ENCODE data around the gene H6PD. TPM values are rescaled to one million over a fixed set of nuclear protein-coding genes. Genes with fewer than 3 reads are reported as not detected.
A peak's percentile ranks its signal among the peaks of the same experiment; 100 is the strongest.

Gene H6PD
- total RNA-seq, 2 experiments from 2014 or later: 9.7 to 10.2 TPM

DNA sequence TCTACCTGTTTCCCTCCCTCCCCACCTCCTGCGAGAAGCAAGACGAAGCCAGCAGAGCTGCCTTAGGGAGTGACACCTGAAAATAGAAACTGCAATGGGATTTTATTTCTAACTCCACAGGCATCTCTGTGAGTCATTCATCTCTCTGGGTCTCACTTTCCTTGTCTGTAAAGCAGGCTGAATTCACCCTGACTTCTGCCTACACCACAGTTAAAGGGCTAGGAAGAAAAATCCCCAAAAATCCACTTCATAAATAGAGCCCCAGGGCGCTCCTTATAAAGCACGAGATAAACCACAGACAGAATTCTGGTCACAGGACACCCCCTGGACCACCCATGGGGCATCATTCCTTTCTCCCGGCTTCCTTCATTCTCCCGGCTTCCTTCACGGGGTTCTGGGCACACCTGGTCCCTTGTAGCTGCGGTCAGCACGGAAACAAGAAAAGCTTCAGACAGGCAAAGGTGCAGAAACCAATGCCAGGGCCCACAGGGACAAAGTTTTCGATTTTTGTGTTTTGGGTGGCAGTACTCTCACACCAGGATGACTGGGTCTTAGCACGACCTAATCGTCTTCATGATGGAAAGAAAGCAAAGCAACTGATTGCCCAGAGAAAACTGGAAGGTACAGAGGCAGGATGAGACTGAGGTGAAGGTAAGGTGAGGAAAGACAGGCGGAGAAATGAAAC lies 2.8 kb upstream of the H6PD start:
- Mint-ChIP-seq H3K4me1 (ENCODE audit: low read depth) (peaks cover 13% of the 10 kb centered on the region), H3K9me3 (ENCODE audit: insufficient read depth) (no peaks in the 10 kb centered on the region), H3K27me3 (ENCODE audit: low read depth) (peaks cover 4% of the 10 kb centered on the region), H3K4me3 (no peak overlapping the region), H3K27ac (no peak overlapping the region), H3K36me3 (ENCODE audit: low read depth) (peaks cover 3% of the 10 kb centered on the region)
- no peak for DNase-seq
- ChIA-PET POLR2A (interaction anchor here (0.6 kb wide), 1 partner anchor 135 kb away, joined by 3 read pairs; no protein-coding TSS in a partner anchor), CTCF (interaction anchor here (0.8 kb wide), 1 partner anchor 177 kb away, joined by 3 read pairs; no protein-coding TSS in a partner anchor)
- ATAC-seq: no peak

DNA sequence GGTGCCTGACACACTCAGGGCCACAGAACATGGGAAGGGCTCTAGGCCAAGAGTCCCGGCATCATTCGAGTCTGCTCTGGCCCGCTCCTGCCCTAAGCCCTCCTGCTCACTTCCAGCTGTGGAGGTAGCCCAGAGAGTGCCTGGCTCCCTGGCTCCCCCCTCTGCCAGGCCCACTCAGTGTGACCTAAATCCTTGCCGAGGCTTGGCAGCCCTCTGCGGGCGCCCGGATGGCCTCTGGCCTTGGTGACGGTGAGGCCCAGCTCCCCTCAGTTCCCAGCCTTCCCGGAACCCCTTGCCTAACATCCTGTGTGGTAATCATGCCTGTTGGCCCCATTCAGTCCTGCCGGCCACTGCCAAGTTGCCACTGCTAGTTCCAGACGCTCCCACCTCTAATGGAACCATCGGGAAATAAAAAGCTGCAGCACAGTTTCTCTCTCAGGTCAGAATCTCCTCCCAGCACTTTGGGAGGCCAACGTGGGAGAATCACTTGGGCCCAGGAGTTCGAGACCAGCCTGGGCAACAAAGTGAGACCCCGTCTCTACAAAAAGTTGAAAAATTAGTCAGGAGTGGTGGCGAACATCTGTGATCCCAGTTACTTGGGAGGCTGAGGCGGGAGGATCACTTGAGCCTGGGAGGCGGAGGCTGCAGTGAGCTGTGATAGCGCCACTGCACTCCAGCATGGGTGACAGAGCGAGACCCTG lies 1.2 kb upstream of the H6PD start:
- DNase-seq: no peak
- peaks cover 4% of the 10 kb centered on the region for H3K27me3 Mint-ChIP-seq (ENCODE audit: low read depth)
- no peak overlapping the region for H3K4me3 Mint-ChIP-seq
- ChIA-PET CTCF (interaction anchor here (1.2 to 2.9 kb wide), 6 partner anchors 10 to 258 kb away, joined by 3 to 18 read pairs (median 5); no protein-coding TSS in a partner anchor), POLR2A (interaction anchor here (0.6 to 2.6 kb wide), 2 partner anchors 11 to 17 kb away, joined by 3 to 17 read pairs; no protein-coding TSS in a partner anchor)
- H3K4me1 Mint-ChIP-seq (ENCODE audit: low read depth): peaks cover 22% of the 10 kb centered on the region
- ATAC-seq: no peak
- no peaks in the 10 kb centered on the region for H3K9me3 Mint-ChIP-seq (ENCODE audit: insufficient read depth)
- H3K27ac Mint-ChIP-seq: no peak overlapping the region
- peaks cover 8% of the 10 kb centered on the region for H3K36me3 Mint-ChIP-seq (ENCODE audit: low read depth)

DNA sequence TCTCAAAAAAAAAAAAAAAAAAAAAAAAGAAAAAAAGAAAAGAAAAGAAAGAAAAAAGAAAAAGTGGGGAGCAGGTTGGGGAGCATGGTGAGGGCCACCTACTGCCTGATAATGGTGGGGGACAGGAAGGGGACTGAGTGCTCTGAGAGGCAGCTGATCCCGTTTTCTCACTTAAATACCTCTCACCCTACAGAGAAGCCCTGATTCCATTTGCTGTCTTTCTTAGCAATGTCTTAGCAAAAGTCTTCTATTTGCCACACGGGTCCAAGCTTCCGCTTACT lies 692 bp upstream of the H6PD start:
- no peak for ATAC-seq
- peaks cover 8% of the 10 kb centered on the region for H3K36me3 Mint-ChIP-seq (ENCODE audit: low read depth)
- H3K4me3 Mint-ChIP-seq: peak overlapping the region; percentile 87
- H3K27me3 Mint-ChIP-seq (ENCODE audit: low read depth): peaks cover 2% of the 10 kb centered on the region
- H3K4me1 Mint-ChIP-seq (ENCODE audit: low read depth): peaks cover 26% of the 10 kb centered on the region
- H3K27ac Mint-ChIP-seq: peak overlapping the region; percentile 94
- H3K9me3 Mint-ChIP-seq (ENCODE audit: insufficient read depth): no peaks in the 10 kb centered on the region
- POLR2A ChIA-PET: interaction anchor here (0.5 to 2.6 kb wide), 3 partner anchors 11 to 119 kb away, joined by 3 to 17 read pairs (median 3); no protein-coding TSS in a partner anchor
- no peak for DNase-seq
- CTCF ChIA-PET: interaction anchor here (1.0 to 2.9 kb wide), 7 partner anchors 10 to 258 kb away, joined by 3 to 18 read pairs (median 5); no protein-coding TSS in a partner anchor

DNA sequence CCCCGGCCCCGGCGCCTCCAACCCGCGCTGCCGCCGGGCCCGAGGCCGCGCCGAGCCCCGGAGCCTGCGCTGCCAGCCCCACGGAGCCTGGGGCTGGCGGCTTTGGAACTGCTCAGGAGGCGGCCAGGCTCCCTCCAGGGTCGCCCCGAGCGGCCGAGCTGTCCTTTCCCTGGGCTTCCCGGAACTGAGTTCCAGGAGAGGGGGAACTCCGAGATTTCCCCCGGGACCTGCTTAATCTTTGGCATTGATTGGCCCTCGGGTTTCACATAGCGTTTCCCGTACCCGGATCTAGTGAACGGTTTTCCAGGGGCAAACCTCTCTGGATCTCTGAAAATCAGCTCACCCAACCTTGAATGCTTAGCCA lies 504 bp downstream of the H6PD start:
- Mint-ChIP-seq H3K4me1 (ENCODE audit: low read depth) (peaks cover 37% of the 10 kb centered on the region), H3K27ac (peak overlapping the region; percentile 84), H3K4me3 (peak overlapping the region; percentile 84), H3K27me3 (ENCODE audit: low read depth) (no peaks in the 10 kb centered on the region), H3K9me3 (ENCODE audit: insufficient read depth) (no peaks in the 10 kb centered on the region), H3K36me3 (ENCODE audit: low read depth) (peaks cover 8% of the 10 kb centered on the region)
- ChIA-PET CTCF (interaction anchor here (0.6 to 2.9 kb wide), 9 partner anchors 9 to 257 kb away, joined by 3 to 18 read pairs (median 4); no protein-coding TSS in a partner anchor), POLR2A (interaction anchor here (0.6 to 2.6 kb wide), 2 partner anchors 10 to 532 kb away, joined by 3 to 17 read pairs; no protein-coding TSS in a partner anchor)
- no peak for ATAC-seq
- no peak for DNase-seq

DNA sequence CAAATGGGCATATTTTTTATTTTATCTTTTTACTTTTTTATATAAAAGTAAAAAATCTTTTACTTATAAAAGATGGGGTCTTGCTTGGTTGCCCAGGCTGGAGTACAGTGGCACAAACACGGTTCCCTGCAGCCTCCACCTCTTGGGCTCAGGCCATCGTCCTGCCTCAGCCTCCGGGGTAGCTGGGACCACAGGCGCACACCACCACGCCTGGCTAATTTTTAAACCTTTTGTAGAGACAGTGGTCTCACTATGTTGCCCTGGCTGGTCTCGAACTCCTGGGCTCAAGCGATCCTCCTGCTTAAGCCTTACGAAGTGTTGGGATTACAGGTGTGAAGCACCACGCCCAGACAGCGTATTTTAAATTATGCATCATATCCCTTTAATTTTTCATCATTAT lies 986 bp downstream of the H6PD start:
- H3K27me3 Mint-ChIP-seq (ENCODE audit: low read depth): no peaks in the 10 kb centered on the region
- no peak for ATAC-seq
- H3K4me1 Mint-ChIP-seq (ENCODE audit: low read depth): peaks cover 42% of the 10 kb centered on the region
- DNase-seq: no peak
- H3K27ac Mint-ChIP-seq: peak overlapping the region; percentile 84
- ChIA-PET POLR2A (interaction anchor here (0.6 to 2.6 kb wide), 2 partner anchors 9 to 532 kb away, joined by 3 to 17 read pairs; no protein-coding TSS in a partner anchor), CTCF (interaction anchor here (1.2 to 2.9 kb wide), 3 partner anchors 9 to 17 kb away, joined by 4 to 18 read pairs (median 4); no protein-coding TSS in a partner anchor)
- peak overlapping the region; percentile 84 for H3K4me3 Mint-ChIP-seq
- H3K9me3 Mint-ChIP-seq (ENCODE audit: insufficient read depth): no peaks in the 10 kb centered on the region
- H3K36me3 Mint-ChIP-seq (ENCODE audit: low read depth): peaks cover 8% of the 10 kb centered on the region

DNA sequence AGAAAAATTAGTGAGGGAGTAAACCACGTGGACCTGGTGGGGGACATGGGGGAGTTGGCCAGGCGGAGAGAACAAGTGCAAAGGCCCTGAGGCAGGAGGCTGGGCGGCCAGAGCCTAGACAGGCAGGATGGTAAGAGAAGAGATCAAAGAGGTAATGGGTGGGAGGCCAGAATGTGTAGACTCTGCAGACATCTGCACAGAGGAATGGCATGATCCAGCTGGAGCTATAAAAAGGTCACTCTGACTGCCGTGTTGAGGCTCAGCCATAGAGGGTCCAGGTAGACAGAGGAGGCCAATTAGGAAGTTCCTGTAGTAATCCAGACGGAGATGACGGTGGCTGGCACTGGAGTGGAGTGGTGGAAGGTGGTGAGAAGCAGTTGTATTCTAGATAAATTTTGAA lies 3.6 kb downstream of the H6PD start:
- Mint-ChIP-seq H3K27me3 (ENCODE audit: low read depth) (no peaks in the 10 kb centered on the region), H3K27ac (no peak overlapping the region), H3K36me3 (ENCODE audit: low read depth) (peaks cover 8% of the 10 kb centered on the region), H3K4me3 (no peak overlapping the region), H3K9me3 (ENCODE audit: insufficient read depth) (no peaks in the 10 kb centered on the region), H3K4me1 (ENCODE audit: low read depth) (peaks cover 57% of the 10 kb centered on the region)
- DNase-seq (no peak), ATAC-seq (no peak)
- ChIA-PET CTCF (interaction anchor here (0.9 kb wide), 1 partner anchor 116 kb away, joined by 3 read pairs; no protein-coding TSS in a partner anchor), POLR2A (no interaction called here)

DNA sequence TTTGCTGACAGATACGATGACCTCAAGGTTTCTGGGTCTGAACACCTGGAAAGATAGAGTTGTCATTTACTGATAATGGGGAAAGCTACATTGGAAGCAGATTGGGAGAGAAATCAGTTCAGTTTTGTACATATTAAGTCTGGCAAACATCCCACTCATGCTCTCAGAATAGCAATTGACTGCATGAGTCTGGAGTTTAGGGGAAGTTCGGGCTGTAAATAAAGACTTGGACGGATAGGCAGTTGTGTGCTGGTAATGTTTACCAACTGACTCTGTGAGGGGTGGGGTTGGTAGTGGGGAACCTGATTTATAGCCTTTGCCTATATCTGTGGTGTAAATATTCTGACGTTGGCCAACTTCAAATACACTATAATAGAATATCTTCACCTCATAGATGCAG lies 4.0 kb downstream of the H6PD start:
- ChIA-PET CTCF (interaction anchor here (1.9 kb wide), 2 partner anchors 11 to 97 kb away, joined by 4 to 7 read pairs; no protein-coding TSS in a partner anchor), POLR2A (no interaction called here)
- Mint-ChIP-seq H3K4me3 (no peak overlapping the region), H3K27me3 (ENCODE audit: low read depth) (no peaks in the 10 kb centered on the region), H3K27ac (no peak overlapping the region), H3K36me3 (ENCODE audit: low read depth) (peaks cover 8% of the 10 kb centered on the region), H3K4me1 (ENCODE audit: low read depth) (peaks cover 62% of the 10 kb centered on the region), H3K9me3 (ENCODE audit: insufficient read depth) (no peaks in the 10 kb centered on the region)
- no peak for DNase-seq
- no peak for ATAC-seq

DNA sequence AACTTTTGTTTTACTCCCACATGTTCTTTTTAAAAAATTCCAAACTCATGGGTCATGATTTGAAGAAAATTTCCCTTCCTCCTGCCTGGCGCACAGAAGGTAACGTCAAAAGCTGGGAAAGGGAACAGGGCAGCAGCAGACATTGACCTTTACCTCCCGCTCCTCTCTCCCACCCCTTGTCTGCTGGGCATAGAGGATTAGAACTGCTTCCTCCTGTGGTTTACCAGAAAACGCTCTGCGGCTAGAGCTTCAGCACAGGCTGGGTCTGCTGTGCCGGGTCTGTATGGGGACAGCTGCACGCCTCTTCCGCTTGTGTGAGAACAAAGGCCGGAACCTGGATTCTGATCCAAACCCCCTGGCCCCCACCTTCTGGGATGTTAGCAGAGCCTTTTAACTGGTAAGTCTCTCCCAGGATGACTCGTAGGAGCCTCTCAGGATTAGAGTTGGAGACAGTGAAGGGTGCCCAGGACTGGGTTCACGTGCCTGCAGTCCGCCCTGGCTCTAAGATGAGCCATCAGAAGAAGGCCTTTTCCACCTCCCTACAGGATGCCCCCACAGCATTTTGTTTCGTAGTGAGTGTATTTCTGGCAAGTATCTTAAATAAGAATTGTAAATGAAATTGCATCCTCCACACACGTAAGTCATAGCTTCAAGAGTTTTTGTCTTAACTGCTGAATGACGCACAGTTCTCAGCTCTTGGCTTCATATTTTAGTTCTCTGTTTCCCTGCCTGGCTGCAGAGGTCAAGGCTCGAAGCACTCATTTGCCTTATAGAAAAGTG lies 5.2 kb downstream of the H6PD start:
- H3K9me3 Mint-ChIP-seq (ENCODE audit: insufficient read depth): no peaks in the 10 kb centered on the region
- POLR2A ChIA-PET: interaction anchor here (0.7 kb wide), 1 partner anchor 361 kb away, joined by 3 read pairs; the partner anchor contains the start of gene ENO1
- H3K4me3 Mint-ChIP-seq: peak overlapping the region; percentile 29
- CTCF ChIA-PET: interaction anchor here (0.7 to 1.9 kb wide), 6 partner anchors 10 to 251 kb away, joined by 3 to 7 read pairs (median 4); no protein-coding TSS in a partner anchor
- H3K27ac Mint-ChIP-seq: peak overlapping the region; percentile 28
- H3K27me3 Mint-ChIP-seq (ENCODE audit: low read depth): no peaks in the 10 kb centered on the region
- peak; percentile 82 for DNase-seq
- ATAC-seq: peak; percentile 60
- H3K4me1 Mint-ChIP-seq (ENCODE audit: low read depth): peaks cover 69% of the 10 kb centered on the region
- peaks cover 8% of the 10 kb centered on the region for H3K36me3 Mint-ChIP-seq (ENCODE audit: low read depth)

DNA sequence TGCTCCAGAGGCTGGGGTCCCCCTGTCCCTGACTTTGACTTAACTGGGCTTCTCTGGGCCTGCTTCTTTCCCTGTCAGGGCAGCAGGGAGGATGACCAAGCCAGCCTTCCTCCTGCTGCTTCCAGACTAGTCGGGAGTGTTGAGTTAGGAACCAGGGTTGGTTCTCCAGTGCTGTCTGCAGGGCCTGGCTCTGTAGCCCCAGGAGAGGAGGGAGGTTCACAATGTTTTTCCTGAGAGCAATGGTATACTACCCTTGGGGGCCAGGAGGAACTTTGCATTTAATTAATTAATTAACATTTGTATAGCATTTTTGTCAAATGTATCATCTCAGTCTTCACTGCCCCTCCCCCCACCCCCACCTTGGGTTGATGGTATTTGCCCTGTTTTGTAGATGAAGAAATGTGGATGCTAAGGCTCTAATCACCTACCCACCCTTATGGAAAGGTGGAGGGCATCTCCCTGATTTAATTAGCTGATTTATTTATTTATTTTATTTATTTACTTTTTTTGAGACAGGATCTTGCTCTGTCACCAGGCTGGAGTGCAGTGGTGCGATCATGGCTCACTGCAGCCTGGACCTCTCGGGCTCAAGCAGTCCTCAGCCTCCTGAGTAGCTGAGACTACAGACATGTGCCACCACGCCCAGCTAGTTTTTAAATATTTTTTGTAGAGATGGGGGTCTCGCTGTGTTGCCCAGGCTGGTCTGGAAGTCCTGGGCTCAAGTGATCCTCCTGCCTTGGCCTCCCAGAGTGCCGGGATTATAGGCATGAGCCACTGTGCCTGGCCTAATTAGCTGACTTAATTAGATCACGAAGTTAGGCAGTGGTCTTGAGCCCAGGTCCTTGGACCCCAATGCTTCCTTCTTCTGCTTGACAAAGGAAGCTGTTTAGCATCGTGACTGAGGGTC lies 6.6 kb downstream of the H6PD start:
- H3K4me1 Mint-ChIP-seq (ENCODE audit: low read depth): peaks cover 71% of the 10 kb centered on the region
- H3K36me3 Mint-ChIP-seq (ENCODE audit: low read depth): peaks cover 8% of the 10 kb centered on the region
- no peak overlapping the region for H3K4me3 Mint-ChIP-seq
- no peaks in the 10 kb centered on the region for H3K27me3 Mint-ChIP-seq (ENCODE audit: low read depth)
- ChIA-PET POLR2A (no interaction called here), CTCF (interaction anchor here (1.1 to 1.8 kb wide), 3 partner anchors 9 to 250 kb away, joined by 5 to 7 read pairs (median 5); no protein-coding TSS in a partner anchor)
- H3K9me3 Mint-ChIP-seq (ENCODE audit: insufficient read depth): no peaks in the 10 kb centered on the region
- DNase-seq (no peak), ATAC-seq (no peak)
- H3K27ac Mint-ChIP-seq: no peak overlapping the region

DNA sequence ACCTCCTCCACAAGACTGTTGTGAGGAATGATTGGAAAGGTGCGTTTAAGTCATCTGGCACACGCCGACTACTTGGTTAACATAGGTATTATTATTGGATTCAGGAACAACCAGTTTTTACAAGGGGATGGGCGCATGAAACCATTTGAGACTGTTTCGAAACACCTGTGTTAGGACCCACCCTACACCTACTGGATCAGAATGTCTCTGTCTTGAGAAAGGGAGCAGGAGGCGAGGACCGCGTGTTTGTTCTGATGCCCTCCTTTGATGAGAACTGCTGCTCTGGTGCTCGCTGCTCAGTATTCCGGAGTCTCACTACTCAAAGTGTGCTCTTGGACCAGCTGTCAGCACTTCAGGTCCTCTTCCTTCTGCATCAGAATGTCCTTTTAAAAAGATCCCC lies 7.3 kb downstream of the H6PD start:
- no peaks in the 10 kb centered on the region for H3K27me3 Mint-ChIP-seq (ENCODE audit: low read depth)
- CTCF ChIA-PET: interaction anchor here (1.1 kb wide), 1 partner anchor 8 kb away, joined by 5 read pairs; no protein-coding TSS in a partner anchor
- no peak overlapping the region for H3K4me3 Mint-ChIP-seq
- H3K27ac Mint-ChIP-seq: no peak overlapping the region
- peaks cover 4% of the 10 kb centered on the region for H3K36me3 Mint-ChIP-seq (ENCODE audit: low read depth)
- POLR2A ChIA-PET: no interaction called here
- ATAC-seq (no peak), DNase-seq (no peak)
- H3K4me1 Mint-ChIP-seq (ENCODE audit: low read depth): peaks cover 67% of the 10 kb centered on the region
- no peaks in the 10 kb centered on the region for H3K9me3 Mint-ChIP-seq (ENCODE audit: insufficient read depth)

All from activated CD8-positive, alpha-beta T cell treated with anti-CD3 and anti-CD28 coated beads, Interleukin-2, amount 10 ng/mL, durations not matched to agents 7 days and 5 days (primary cell).